Measurements from ENCODE around the gene BZW2. TPM values are rescaled to one million over a fixed set of nuclear protein-coding genes. Genes with fewer than 3 reads are reported as not detected.

BZW2 gene
- total and polyA plus RNA-seq, 7 donors = 83.7 to 163 (median 133) TPM

DNA sequence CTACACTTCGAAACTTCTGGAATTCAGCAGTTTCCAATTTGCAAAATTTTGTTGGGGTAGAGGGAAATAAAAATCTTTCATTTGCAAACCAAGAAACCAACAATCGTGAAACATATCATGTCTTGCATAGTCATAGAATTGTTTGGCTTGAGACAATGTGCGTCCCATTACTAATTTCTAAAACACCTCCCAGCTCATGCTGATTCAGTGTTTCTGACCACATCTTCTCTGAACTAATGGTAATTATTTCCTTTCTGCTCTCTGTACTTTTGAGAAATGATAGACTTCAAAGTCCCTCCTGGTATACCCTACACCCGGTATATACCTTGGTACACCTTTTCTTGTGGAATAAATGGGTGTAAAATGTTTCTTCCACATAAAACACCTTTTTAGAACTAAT is 65.7 kb downstream of the BZW2 start:
- H3K36me3 ChIP-seq (ENCODE audit: insufficient read depth in 1 of 2, low read depth in 1 of 2) = peaks cover 0 to 12% of the 10 kb centered on the region in 2 donors
- H3K4me3 ChIP-seq = no peak overlapping the region
- intact Hi-C loops (cut with DNase I) = no loop called here
- TF ChIP-seq, protein P1, sequence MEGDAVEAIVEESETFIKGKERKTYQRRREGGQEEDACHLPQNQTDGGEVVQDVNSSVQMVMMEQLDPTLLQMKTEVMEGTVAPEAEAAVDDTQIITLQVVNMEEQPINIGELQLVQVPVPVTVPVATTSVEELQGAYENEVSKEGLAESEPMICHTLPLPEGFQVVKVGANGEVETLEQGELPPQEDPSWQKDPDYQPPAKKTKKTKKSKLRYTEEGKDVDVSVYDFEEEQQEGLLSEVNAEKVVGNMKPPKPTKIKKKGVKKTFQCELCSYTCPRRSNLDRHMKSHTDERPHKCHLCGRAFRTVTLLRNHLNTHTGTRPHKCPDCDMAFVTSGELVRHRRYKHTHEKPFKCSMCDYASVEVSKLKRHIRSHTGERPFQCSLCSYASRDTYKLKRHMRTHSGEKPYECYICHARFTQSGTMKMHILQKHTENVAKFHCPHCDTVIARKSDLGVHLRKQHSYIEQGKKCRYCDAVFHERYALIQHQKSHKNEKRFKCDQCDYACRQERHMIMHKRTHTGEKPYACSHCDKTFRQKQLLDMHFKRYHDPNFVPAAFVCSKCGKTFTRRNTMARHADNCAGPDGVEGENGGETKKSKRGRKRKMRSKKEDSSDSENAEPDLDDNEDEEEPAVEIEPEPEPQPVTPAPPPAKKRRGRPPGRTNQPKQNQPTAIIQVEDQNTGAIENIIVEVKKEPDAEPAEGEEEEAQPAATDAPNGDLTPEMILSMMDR (IDR thresholded peaks at IDR 0.05) = no peak
- ATAC-seq (no peak), DNase-seq (no peak)
- no peak overlapping the region for H3K27ac ChIP-seq
- 85 to 93% (median 86%) methylated on average over 4 of the region's 4 CpGs for WGBS, 3 donors
- H3K9me3 ChIP-seq = no peaks in the 10 kb centered on the region
- no peaks in the 10 kb centered on the region for H3K4me1 ChIP-seq
- H3K27me3 ChIP-seq (ENCODE audit: insufficient read depth in 3 of 3, low read length in 2 of 3) = no peaks in the 10 kb centered on the region

DNA sequence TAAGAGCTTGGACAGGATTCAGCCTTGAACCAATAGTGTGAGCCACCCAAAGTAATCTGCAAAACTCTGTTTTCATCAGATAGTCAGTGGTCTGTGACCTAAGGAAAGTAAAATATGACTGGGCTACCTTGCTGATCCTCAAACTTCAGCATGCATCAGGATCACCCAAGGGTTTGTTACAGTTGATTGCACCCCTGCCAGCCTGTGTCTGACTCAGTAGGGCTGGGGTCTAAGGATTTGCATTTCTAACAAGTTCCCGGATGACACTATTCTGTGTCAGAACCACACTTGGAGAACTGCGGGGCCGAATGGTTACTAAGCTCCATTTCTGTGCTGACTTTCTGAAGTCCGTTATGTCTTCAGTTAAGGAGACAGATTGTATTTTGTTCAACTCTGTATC is 66.9 kb downstream of the BZW2 start:
- intact Hi-C loops (cut with DNase I) = no loop called here

GRCh38 chr7:16715928-16716327 is 69.9 kb downstream of the BZW2 start:
- DNase-seq (no peak), ATAC-seq (no peak)
- TF ChIP-seq, protein P1 (IDR thresholded peaks at IDR 0.05) = no peak
- intact Hi-C loops (cut with DNase I) = no loop called here
- Histone ChIP-seq H3K4me3 (no peak overlapping the region), H3K27me3 (ENCODE audit: insufficient read depth in 3 of 3, low read length in 2 of 3) (no peaks in the 10 kb centered on the region), H3K4me1 (no peaks in the 10 kb centered on the region), H3K27ac (no peak overlapping the region), H3K9me3 (no peaks in the 10 kb centered on the region), H3K36me3 (ENCODE audit: insufficient read depth in 1 of 2, low read depth in 1 of 2) (no peaks in the 10 kb centered on the region)

More for the DNA sequence above, 66.9 kb downstream of the BZW2 start:
- ATAC-seq (no peak), DNase-seq (no peak)
- H3K9me3 ChIP-seq = no peaks in the 10 kb centered on the region
- H3K27ac ChIP-seq = no peak overlapping the region
- WGBS, 3 donors = 95 to 98% (median 97%) methylated on average over 4 of the region's 4 CpGs
- peaks cover 0 to 8% of the 10 kb centered on the region in 2 donors for H3K36me3 ChIP-seq (ENCODE audit: insufficient read depth in 1 of 2, low read depth in 1 of 2)
- TF ChIP-seq, protein P1 (IDR thresholded peaks at IDR 0.05) = no peak
- H3K4me1 ChIP-seq = no peaks in the 10 kb centered on the region
- H3K4me3 ChIP-seq = no peak overlapping the region
- no peaks in the 10 kb centered on the region for H3K27me3 ChIP-seq (ENCODE audit: insufficient read depth in 3 of 3, low read length in 2 of 3)

DNA sequence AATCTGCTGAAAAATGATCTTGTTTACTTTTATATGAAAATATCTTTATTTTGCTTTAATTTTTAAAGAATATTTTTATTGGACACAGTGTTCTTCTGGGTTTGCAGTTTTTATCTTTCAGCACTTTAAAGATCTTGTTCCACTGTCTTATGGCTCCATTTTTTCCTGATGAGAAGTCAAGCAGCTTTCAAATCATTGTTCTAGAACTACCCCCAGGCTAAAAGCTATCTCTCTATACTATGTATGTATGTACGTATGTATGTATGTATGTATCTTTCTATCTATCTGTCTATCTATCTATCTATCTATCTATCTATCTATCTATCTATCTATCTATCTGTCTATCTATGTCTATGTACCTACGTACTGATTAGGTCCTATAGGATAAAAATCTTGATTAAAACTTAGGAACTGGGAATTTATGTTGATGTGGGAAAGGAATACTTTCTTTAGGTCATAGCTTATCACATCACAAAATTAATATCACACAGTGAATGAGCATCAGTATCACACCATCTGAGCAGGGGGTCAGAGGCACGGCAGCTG is 72.2 kb downstream of the BZW2 start:
- intact Hi-C loops (cut with DNase I) = no loop called here
- Histone ChIP-seq H3K4me1 (no peaks in the 10 kb centered on the region), H3K27ac (no peak overlapping the region), H3K9me3 (no peaks in the 10 kb centered on the region), H3K27me3 (ENCODE audit: insufficient read depth in 3 of 3, low read length in 2 of 3) (no peaks in the 10 kb centered on the region), H3K36me3 (ENCODE audit: insufficient read depth in 1 of 2, low read depth in 1 of 2) (no peaks in the 10 kb centered on the region), H3K4me3 (no peak overlapping the region)
- TF ChIP-seq, protein P1 (IDR thresholded peaks at IDR 0.05) = no peak
- ATAC-seq (no peak), DNase-seq (no peak)
- WGBS, 3 donors = 94 to 96% (median 95%) methylated on average over 3 of the region's 3 CpGs

DNA sequence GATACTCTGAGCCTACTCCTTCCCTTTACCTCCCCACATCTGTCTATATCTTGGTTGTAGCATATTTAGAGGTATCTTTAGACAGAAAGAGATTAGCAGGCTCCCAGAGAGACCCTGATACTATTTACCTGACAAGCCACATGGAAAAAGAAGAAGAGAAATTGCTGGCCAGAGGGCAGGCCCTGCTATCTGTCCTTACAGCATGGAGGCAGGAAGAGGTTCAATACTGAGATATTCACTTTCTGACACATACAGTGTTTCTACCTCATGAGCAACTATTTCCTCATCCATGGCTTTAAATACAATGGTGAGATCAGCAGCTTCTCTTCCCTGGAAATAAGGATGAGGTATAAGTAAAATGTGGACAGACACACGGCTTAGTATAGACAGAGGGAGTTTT is 73.7 kb downstream of the BZW2 start:
- WGBS, 3 donors = 90 to 97% (median 91%) methylated on average over 1 of the region's 1 CpG
- DNase-seq (no peak), ATAC-seq (no peak)
- H3K36me3 ChIP-seq (ENCODE audit: insufficient read depth in 1 of 2, low read depth in 1 of 2) = no peaks in the 10 kb centered on the region
- no peaks in the 10 kb centered on the region for H3K9me3 ChIP-seq
- intact Hi-C loops (cut with DNase I) = no loop called here
- TF ChIP-seq, protein P1 (IDR thresholded peaks at IDR 0.05) = no peak
- H3K4me3 ChIP-seq = no peak overlapping the region
- H3K27ac ChIP-seq = no peak overlapping the region
- no peaks in the 10 kb centered on the region for H3K27me3 ChIP-seq (ENCODE audit: insufficient read depth in 3 of 3, low read length in 2 of 3)
- H3K4me1 ChIP-seq = no peaks in the 10 kb centered on the region
